Measurements from ENCODE around the gene LGR5. TPM values are rescaled to one million over a fixed set of nuclear protein-coding genes. Genes with fewer than 3 reads are reported as not detected.
"Not testable (repeated sequence)": the region's sequence is repeated elsewhere in the genome, so short reads cannot be mapped to it uniquely, and the experiment has no call there.

The LGR5 gene
- total RNA-seq, 4 donors from 2014 or later = 0.21 TPM; not detected in 3

- TF ChIP-seq POLR2A (IDR thresholded peaks at IDR 0.05) (no peak), CTCF (IDR thresholded peaks at IDR 0.05) (no peak)
- Histone ChIP-seq H3K36me3 (no peaks in the 10 kb centered on the region), H3K27ac (no peak overlapping the region), H3K4me3 (no peak overlapping the region), H3K27me3 (no peaks in the 10 kb centered on the region), H3K9me3 (no peaks in the 10 kb centered on the region), H3K4me1 (no peaks in the 10 kb centered on the region)
- intact Hi-C loops (cut with DNase I) = no loop called here
- 96% methylated on average over 2 of the region's 2 CpGs for WGBS, 2 donors
- no peak for DNase-seq
Measured at GRCh38 chr12:71477609-71478008, 38.0 kb downstream of the LGR5 start.

GRCh38 chr12:71478270-71478669 is 38.7 kb downstream of the LGR5 start:
- DNase-seq = no peak
- TF ChIP-seq CTCF (IDR thresholded peaks at IDR 0.05) (no peak), POLR2A (IDR thresholded peaks at IDR 0.05) (no peak)
- Histone ChIP-seq H3K27ac (no peak overlapping the region), H3K4me1 (no peaks in the 10 kb centered on the region), H3K36me3 (no peaks in the 10 kb centered on the region), H3K4me3 (no peak overlapping the region), H3K9me3 (no peaks in the 10 kb centered on the region), H3K27me3 (no peaks in the 10 kb centered on the region)
- 20 to 36% methylated on average over 1 of the region's 1 CpG for WGBS, 2 donors
- intact Hi-C loops (cut with DNase I) = no loop called here

GRCh38 chr12:71484272-71484905 is 44.8 kb downstream of the LGR5 start:
- DNase-seq = no peak
- H3K27ac ChIP-seq = no peak overlapping the region
- H3K27me3 ChIP-seq = no peaks in the 10 kb centered on the region
- no peaks in the 10 kb centered on the region for H3K4me1 ChIP-seq
- TF ChIP-seq POLR2A (IDR thresholded peaks at IDR 0.05) (no peak), CTCF (IDR thresholded peaks at IDR 0.05) (no peak)
- intact Hi-C loops (cut with DNase I) = no loop called here
- no peaks in the 10 kb centered on the region for H3K36me3 ChIP-seq
- H3K4me3 ChIP-seq = no peak overlapping the region
- no peaks in the 10 kb centered on the region for H3K9me3 ChIP-seq
- 61 to 66% methylated on average over 8 of the region's 8 CpGs for WGBS, 2 donors

GRCh38 chr12:71490844-71491243 is 51.2 kb downstream of the LGR5 start:
- H3K27ac ChIP-seq; H3K9me3 ChIP-seq; intact Hi-C loops (cut with DNase I); H3K4me3 ChIP-seq; DNase-seq; H3K27me3 ChIP-seq; H3K4me1 ChIP-seq; H3K36me3 ChIP-seq: not testable (repeated sequence)
- 94 to 96% methylated on average over 2 of the region's 2 CpGs for WGBS, 2 donors

- 77 to 86% methylated on average over 2 of the region's 2 CpGs for WGBS, 2 donors
- Histone ChIP-seq H3K4me1 (no peaks in the 10 kb centered on the region), H3K27me3 (no peaks in the 10 kb centered on the region), H3K4me3 (no peak overlapping the region), H3K36me3 (no peaks in the 10 kb centered on the region), H3K27ac (no peak overlapping the region), H3K9me3 (no peaks in the 10 kb centered on the region)
- no peak for DNase-seq
- no peak for TF ChIP-seq CTCF (IDR thresholded peaks at IDR 0.05)
- no peak for TF ChIP-seq POLR2A (IDR thresholded peaks at IDR 0.05)
- intact Hi-C loops (cut with DNase I) = no loop called here
Measured at GRCh38 chr12:71492604-71493003, 53.0 kb downstream of the LGR5 start.

- DNase-seq = no peak
- H3K4me1 ChIP-seq = no peaks in the 10 kb centered on the region
- no peaks in the 10 kb centered on the region for H3K9me3 ChIP-seq
- WGBS, 2 donors = 95 to 98% methylated on average over 4 of the region's 4 CpGs
- no peaks in the 10 kb centered on the region for H3K36me3 ChIP-seq
- TF ChIP-seq POLR2A (IDR thresholded peaks at IDR 0.05) (no peak), CTCF (IDR thresholded peaks at IDR 0.05) (no peak)
- H3K4me3 ChIP-seq = no peak overlapping the region
- intact Hi-C loops (cut with DNase I) = no loop called here
- H3K27me3 ChIP-seq = no peaks in the 10 kb centered on the region
- H3K27ac ChIP-seq = no peak overlapping the region
Measured at GRCh38 chr12:71499834-71500233, 60.2 kb downstream of the LGR5 start.

All from esophagus squamous epithelium (tissue), 5 donors.